ENCODE results near the gene VPS26B. TPM values are rescaled to one million over a fixed set of nuclear protein-coding genes. Genes with fewer than 3 reads are reported as not detected.

Gene VPS26B
- total RNA-seq, 1 experiment from 2014 or later, result 28.6 TPM

- Histone ChIP-seq H3K27ac (no peak overlapping the region), H3K36me3 (ENCODE audit: low read depth) (no peaks in the 10 kb centered on the region), H3K9me3 (ENCODE audit: insufficient read depth, low read depth) (no peaks in the 10 kb centered on the region), H3K4me3 (no peak overlapping the region), H3K4me1 (replicated peaks; ENCODE audit: insufficient read depth) (no peaks in the 10 kb centered on the region), H3K79me2 (ENCODE audit: low read depth) (no peaks in the 10 kb centered on the region), H4K20me1 (ENCODE audit: insufficient read depth) (no peaks in the 10 kb centered on the region), H3K27me3 (ENCODE audit: insufficient read depth, low read depth) (no peaks in the 10 kb centered on the region), H3F3A (ENCODE audit: insufficient read depth, low read depth) (no peaks in the 10 kb centered on the region), H3K9me2 (ENCODE audit: insufficient read depth) (no peaks in the 10 kb centered on the region), H2AFZ (no peak overlapping the region), H3K4me2 (no peak overlapping the region)
- ChIA-PET POLR2A (ENCODE audit: unreplicated experiment) (no interaction called here), CTCF (no interaction called here)
- BruUV-seq (replicated peaks), result no TSS peak
- intact Hi-C loops (cut with micrococcal nuclease; ENCODE audit: unreplicated experiment), result no loop called here
- TF ChIP-seq CTCF (conservative IDR thresholded peaks at IDR 0.05) (no peak), EZH2 (IDR thresholded peaks at IDR 0.05; ENCODE audit: low read depth) (no peak)
- DNase-seq, result no peak
Measured at GRCh38 chr11:134235399-134235798, 10.9 kb downstream of the VPS26B start.

GRCh38 chr11:134236834-134237556 is 12.5 kb downstream of the VPS26B start:
- Histone ChIP-seq H3K79me2 (ENCODE audit: low read depth) (no peaks in the 10 kb centered on the region), H3K9me2 (ENCODE audit: insufficient read depth) (no peaks in the 10 kb centered on the region), H3K4me2 (no peak overlapping the region), H3K27ac (no peak overlapping the region), H2AFZ (no peak overlapping the region), H3K27me3 (ENCODE audit: insufficient read depth, low read depth) (no peaks in the 10 kb centered on the region), H3K36me3 (ENCODE audit: low read depth) (no peaks in the 10 kb centered on the region), H3K4me3 (no peak overlapping the region), H3K9me3 (ENCODE audit: insufficient read depth, low read depth) (no peaks in the 10 kb centered on the region), H4K20me1 (ENCODE audit: insufficient read depth) (no peaks in the 10 kb centered on the region), H3K4me1 (replicated peaks; ENCODE audit: insufficient read depth) (no peaks in the 10 kb centered on the region), H3F3A (ENCODE audit: insufficient read depth, low read depth) (no peaks in the 10 kb centered on the region)
- intact Hi-C loops (cut with micrococcal nuclease; ENCODE audit: unreplicated experiment), result no loop called here
- no peak for TF ChIP-seq CTCF (conservative IDR thresholded peaks at IDR 0.05)
- TF ChIP-seq EZH2 (IDR thresholded peaks at IDR 0.05; ENCODE audit: low read depth), result no peak
- DNase-seq, result no peak
- ChIA-PET CTCF (no interaction called here), POLR2A (ENCODE audit: unreplicated experiment) (no interaction called here)
- BruUV-seq (replicated peaks), result no TSS peak

GRCh38 chr11:134237557-134237922 is 13.1 kb downstream of the VPS26B start:
- Histone ChIP-seq H4K20me1 (ENCODE audit: insufficient read depth) (no peaks in the 10 kb centered on the region), H3K4me3 (no peak overlapping the region), H2AFZ (no peak overlapping the region), H3K27ac (no peak overlapping the region), H3K79me2 (ENCODE audit: low read depth) (no peaks in the 10 kb centered on the region), H3K4me2 (no peak overlapping the region), H3F3A (ENCODE audit: insufficient read depth, low read depth) (no peaks in the 10 kb centered on the region), H3K4me1 (replicated peaks; ENCODE audit: insufficient read depth) (no peaks in the 10 kb centered on the region), H3K9me3 (ENCODE audit: insufficient read depth, low read depth) (no peaks in the 10 kb centered on the region), H3K9me2 (ENCODE audit: insufficient read depth) (no peaks in the 10 kb centered on the region), H3K27me3 (ENCODE audit: insufficient read depth, low read depth) (no peaks in the 10 kb centered on the region), H3K36me3 (ENCODE audit: low read depth) (no peaks in the 10 kb centered on the region)
- CTCF ChIA-PET, result no interaction called here
- POLR2A ChIA-PET (ENCODE audit: unreplicated experiment), result no interaction called here
- TF ChIP-seq CTCF (conservative IDR thresholded peaks at IDR 0.05) (no peak), EZH2 (IDR thresholded peaks at IDR 0.05; ENCODE audit: low read depth) (no peak)
- DNase-seq, result no peak
- intact Hi-C loops (cut with micrococcal nuclease; ENCODE audit: unreplicated experiment), result no loop called here
- BruUV-seq (replicated peaks), result no TSS peak

Data from PC-9 (cell line).